HEK293T (cell line): Measurements from ENCODE around the gene SLMAP.

Experiments used
- CTCF ChIA-PET: fragments of 350-600 bp; formaldehyde crosslinking; extraction: SDS; loops from one replicate; lab custom pipeline; 2021; ENCODE audit warnings: antibody characterized with exemption, inconsistent platforms; lab: Yijun Ruan, JAX
- POLR2A ChIA-PET: fragments of 350-600 bp; formaldehyde crosslinking; extraction: SDS; loops from one replicate; lab custom pipeline; 2020; ENCODE audit warnings: antibody characterized with exemption, inconsistent platforms; lab: Yijun Ruan, JAX
- DNase-seq: peaks from one replicate; pipeline ENCODE4 v3.0.0; 2012; ENCODE audit warnings: mixed read lengths; ENCODE audit errors: extremely low spot score
- ARNT ChIP-seq: fragments of 450-650 bp; IDR thresholded peaks from 2 replicates; pipeline ENCODE4 v1.6.1; 2017; ENCODE audit warnings: mild to moderate bottlenecking
- BHLHE40 ChIP-seq: fragments of 450-650 bp; IDR thresholded peaks from 2 replicates; pipeline ENCODE4 v1.6.1; 2016; ENCODE audit warnings: mild to moderate bottlenecking, moderate library complexity, borderline replicate concordance
- CTBP1 ChIP-seq: fragments of 450-650 bp; IDR thresholded peaks from 2 replicates; pipeline ENCODE4 v1.6.1; 2016; ENCODE audit warnings: borderline replicate concordance
- ELF4 ChIP-seq: fragments of 450-650 bp; IDR thresholded peaks from 2 replicates; pipeline ENCODE4 v1.6.1; 2017; ENCODE audit warnings: antibody characterized with exemption
- FOXA1 ChIP-seq: fragments of 450-650 bp; IDR thresholded peaks from 2 replicates; pipeline ENCODE4 v1.6.1; 2016; ENCODE audit warnings: mild to moderate bottlenecking
- FOXK2 ChIP-seq: fragments of 450-650 bp; IDR thresholded peaks from 2 replicates; pipeline ENCODE4 v1.6.1; 2016; ENCODE audit warnings: mild to moderate bottlenecking
- FOXM1 ChIP-seq: fragments of 450-650 bp; IDR thresholded peaks from 2 replicates; pipeline ENCODE4 v1.6.1; 2017; ENCODE audit warnings: mild to moderate bottlenecking, borderline replicate concordance
- HDGF ChIP-seq: fragments of 450-650 bp; IDR thresholded peaks from 2 replicates; pipeline ENCODE4 v1.6.1; 2017; ENCODE audit warnings: antibody characterized with exemption, borderline replicate concordance
- L3MBTL2 ChIP-seq: fragments of 450-650 bp; conservative IDR thresholded peaks from 2 replicates; pipeline ENCODE4 v1.6.1; 2016; ENCODE audit warnings: mild to moderate bottlenecking
- LEF1 ChIP-seq: fragments of 450-650 bp; IDR thresholded peaks from 2 replicates; pipeline ENCODE4 v1.6.1; 2017; ENCODE audit warnings: mild to moderate bottlenecking, borderline replicate concordance
- NFRKB ChIP-seq: fragments of 450-650 bp; IDR thresholded peaks from 2 replicates; pipeline ENCODE4 v1.6.1; 2016; ENCODE audit warnings: mild to moderate bottlenecking, moderate library complexity
- PKNOX1 ChIP-seq: fragments of 450-650 bp; IDR thresholded peaks from 2 replicates; pipeline ENCODE4 v1.6.1; 2016
- SP1 ChIP-seq: fragments of 450-650 bp; IDR thresholded peaks from 2 replicates; pipeline ENCODE4 v1.6.1; 2017
- SUZ12 ChIP-seq: fragments of 450-650 bp; IDR thresholded peaks from 2 replicates; pipeline ENCODE4 v1.6.1; 2016; ENCODE audit warnings: mild to moderate bottlenecking
- TARDBP ChIP-seq: fragments of 450-650 bp; IDR thresholded peaks from 2 replicates; pipeline ENCODE4 v1.6.1; 2016
- ZNF384 ChIP-seq: fragments of 450-650 bp; IDR thresholded peaks from 2 replicates; pipeline ENCODE4 v1.6.1; 2016

The SLMAP gene

GRCh38 chr3:57977818-57978235 lies 221.7 kb downstream of the SLMAP start:
- POLR2A ChIA-PET: no interaction called here
- CTCF ChIA-PET: no interaction called here
- TF ChIP-seq HDGF (no peak), SP1 (no peak), SUZ12 (no peak), TARDBP (no peak), L3MBTL2 (no peak), ELF4 (no peak)
- DNase-seq: no peak

DNA sequence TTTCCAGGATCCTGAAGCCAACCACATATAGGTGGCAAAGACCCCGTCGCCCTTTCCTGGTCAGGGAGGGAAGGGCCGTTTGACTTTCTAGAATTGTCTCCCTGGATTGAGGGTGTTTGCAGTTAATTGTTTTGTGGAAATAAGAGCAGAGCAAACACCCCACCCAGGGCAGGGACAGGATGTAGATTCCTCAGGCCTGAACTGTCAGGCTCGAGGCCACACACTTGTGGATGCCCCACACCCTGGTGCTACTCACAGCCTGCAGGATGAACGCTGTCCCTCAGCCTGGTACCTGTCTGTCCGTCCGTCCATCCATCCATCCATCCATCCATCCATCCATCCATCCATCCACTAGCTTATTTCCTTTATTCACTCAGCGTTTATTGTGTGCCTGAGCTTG lies 222.2 kb downstream of the SLMAP start:
- POLR2A ChIA-PET: no interaction called here
- TF ChIP-seq SP1: no peak
- TF ChIP-seq LEF1: no peak
- no peak for TF ChIP-seq TARDBP
- no peak for TF ChIP-seq ARNT
- TF ChIP-seq HDGF: no peak
- TF ChIP-seq L3MBTL2: no peak
- no peak for TF ChIP-seq BHLHE40
- no peak for TF ChIP-seq ZNF384
- no peak for TF ChIP-seq NFRKB
- no peak for TF ChIP-seq PKNOX1
- no peak for TF ChIP-seq SUZ12
- no peak for TF ChIP-seq FOXM1
- no peak for TF ChIP-seq ELF4
- no peak for TF ChIP-seq CTBP1
- no peak for TF ChIP-seq FOXA1
- TF ChIP-seq FOXK2: no peak
- DNase-seq: no peak
- CTCF ChIA-PET: interaction anchor here (0.6 kb wide), 1 partner anchor 199 kb away, joined by 3 read pairs; no protein-coding TSS in a partner anchor
